Esophagus squamous epithelium (tissue), 5 donors: ENCODE results near the gene ATP8A2. TPM values are rescaled to one million over a fixed set of nuclear protein-coding genes. Genes with fewer than 3 reads are reported as not detected.

Experiments
- DNase-seq: peaks from one replicate; lab custom pipeline; 2025; lab: John Stamatoyannopoulos, UW
- H3K27ac ChIP-seq, 4 donors: fragments of 200-600 bp; sonication (generic); one replicate each; pipeline ENCODE4 v1.5.1; 2016 to 2019; ENCODE audit warnings: mild to moderate bottlenecking in 1 of 4
- H3K27me3 ChIP-seq, 4 donors: fragments of 200-600 bp; sonication (generic); 1 replicate in 3 of 4; 2 replicates in 1 of 4; pipeline versions ENCODE4 v1.5.1 to v1.6.0; 2017 to 2021; ENCODE audit warnings: antibody characterized with exemption in 1 of 4
- H3K36me3 ChIP-seq, 3 donors: fragments of 200-600 bp; sonication (generic); one replicate each; pipeline ENCODE4 v1.5.1; 2016 to 2019
- H3K4me1 ChIP-seq, 3 donors: fragments of 200-600 bp; sonication (generic); one replicate each; pipeline ENCODE4 v1.5.1; 2017 to 2019
- H3K4me3 ChIP-seq, 4 donors: fragments of 200-600 bp; sonication (generic); 1 replicate in 3 of 4; 2 replicates in 1 of 4; pipeline ENCODE4 v1.5.1; 2016 to 2019; ENCODE audit warnings: mild to moderate bottlenecking in 2 of 4, moderate library complexity in 1 of 4
- H3K9me3 ChIP-seq, 3 donors: fragments of 200-600 bp; sonication (generic); one replicate each; pipeline ENCODE4 v1.5.1; 2016 to 2019
- CTCF ChIP-seq, 6 experiments: fragments of 450-650 bp in 4 of 6; fragments of 200-600 bp in 2 of 6; sonication (generic) in 2 of 6; IDR thresholded peaks; one replicate each; pipeline ENCODE4 v1.5.1; 2016 to 2019; ENCODE audit warnings: antibody characterized with exemption in 6 of 6, mild to moderate bottlenecking in 4 of 6, moderate library complexity in 4 of 6
- POLR2A ChIP-seq, 4 donors: fragments of 450-650 bp; IDR thresholded peaks; one replicate each; pipeline ENCODE4 v1.6.1; 2017; ENCODE audit warnings: antibody characterized with exemption in 4 of 4, mild to moderate bottlenecking in 4 of 4, moderate library complexity in 3 of 4
- WGBS, 2 donors: methylation state at CpG; one replicate each; pipeline ENCODE4 v1.1.5; 2018; 5-methylcytosine and 5-hydroxymethylcytosine counted together
- intact Hi-C: fragments of 100-400 bp; cut with DNase I; formaldehyde crosslinking; loops from one replicate; pipeline ENCODE4 v1.15.0; 2022
- total RNA-seq, 4 donors: library from RNA; depleted of rRNA; stranded (reverse); fragments of >200 nt; gene quantifications; one replicate each; pipeline ENCODE4 v1.1.0, GENCODE V29; 2016
- donor health status: DM: yes; HTN: yes; CAD: no.

The ATP8A2 gene
- total RNA-seq, 4 donors from 2014 or later = not detected

- no peaks in the 10 kb centered on the region for H3K9me3 ChIP-seq
- intact Hi-C loops = no loop called here
- no peak overlapping the region for H3K4me3 ChIP-seq
- no peak for DNase-seq
- no peaks in the 10 kb centered on the region for H3K27me3 ChIP-seq
- no peak overlapping the region for H3K27ac ChIP-seq
- no peaks in the 10 kb centered on the region for H3K36me3 ChIP-seq
- H3K4me1 ChIP-seq = no peaks in the 10 kb centered on the region
- 64 to 75% methylated on average over 2 of the region's 3 CpGs for WGBS, 2 donors
- TF ChIP-seq CTCF (IDR thresholded peaks at IDR 0.05) = no peak
- TF ChIP-seq POLR2A (IDR thresholded peaks at IDR 0.05) = no peak
Measured at GRCh38 chr13:25725104-25725503, 353.3 kb downstream of the ATP8A2 start.

DNA sequence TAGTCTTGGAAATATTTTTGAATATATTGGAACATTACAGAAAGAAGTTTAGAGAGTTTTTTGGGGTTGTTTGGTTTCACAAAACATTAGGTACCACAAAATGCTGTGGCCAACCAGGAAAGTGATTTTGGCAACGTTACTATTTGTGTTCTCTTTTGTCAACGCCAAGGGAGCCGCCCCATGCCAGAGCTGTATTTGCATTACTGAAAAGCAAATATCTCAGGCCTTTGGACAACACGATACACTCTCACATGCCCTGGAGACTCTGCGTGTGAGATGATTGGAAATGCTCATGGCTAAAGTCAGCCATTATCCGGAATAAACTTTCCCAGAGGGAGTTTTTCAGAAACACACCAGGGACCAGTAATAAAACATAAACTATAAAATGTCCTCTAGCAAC is 355.5 kb downstream of the ATP8A2 start:
- no peaks in the 10 kb centered on the region for H3K27me3 ChIP-seq
- TF ChIP-seq POLR2A (IDR thresholded peaks at IDR 0.05) (no peak), CTCF (IDR thresholded peaks at IDR 0.05) (no peak)
- H3K27ac ChIP-seq = no peak overlapping the region
- no peak for DNase-seq
- no peaks in the 10 kb centered on the region for H3K9me3 ChIP-seq
- intact Hi-C loops = no loop called here
- 52 to 55% methylated on average over 6 of the region's 6 CpGs for WGBS, 2 donors
- H3K4me1 ChIP-seq = no peaks in the 10 kb centered on the region
- H3K36me3 ChIP-seq = no peaks in the 10 kb centered on the region
- no peak overlapping the region for H3K4me3 ChIP-seq

- Histone ChIP-seq H3K27me3 (no peaks in the 10 kb centered on the region), H3K4me1 (no peaks in the 10 kb centered on the region), H3K36me3 (no peaks in the 10 kb centered on the region), H3K9me3 (no peaks in the 10 kb centered on the region), H3K27ac (no peak overlapping the region), H3K4me3 (no peak overlapping the region)
- DNase-seq = no peak
- 49 to 62% methylated on average over 8 of the region's 8 CpGs for WGBS, 2 donors
- intact Hi-C loops = no loop called here
- TF ChIP-seq CTCF (IDR thresholded peaks at IDR 0.05) (no peak), POLR2A (IDR thresholded peaks at IDR 0.05) (no peak)
Measured at GRCh38 chr13:25727810-25728209, 356.0 kb downstream of the ATP8A2 start.

DNA sequence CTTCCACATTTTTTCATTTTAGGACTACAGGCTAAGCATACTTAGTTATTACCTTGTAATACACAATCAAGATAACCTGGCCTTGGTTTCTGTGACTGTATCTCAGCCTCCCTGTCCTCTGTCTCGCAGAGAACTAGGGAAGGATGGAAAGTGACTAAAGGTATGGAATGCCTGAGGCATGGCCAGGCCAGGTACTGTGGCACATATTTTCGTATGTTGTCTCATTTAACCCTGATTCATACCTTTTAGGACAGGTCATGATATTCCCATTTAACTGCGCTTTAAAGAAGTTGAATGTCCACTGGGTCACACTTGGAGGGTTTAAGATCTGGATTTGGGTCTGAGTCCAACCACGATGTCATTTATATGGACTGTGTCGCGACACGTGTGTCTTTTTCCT is 357.4 kb downstream of the ATP8A2 start:
- DNase-seq = no peak
- Histone ChIP-seq H3K27ac (no peak overlapping the region), H3K9me3 (no peaks in the 10 kb centered on the region), H3K27me3 (no peaks in the 10 kb centered on the region), H3K36me3 (no peaks in the 10 kb centered on the region), H3K4me3 (no peak overlapping the region), H3K4me1 (no peaks in the 10 kb centered on the region)
- 55% methylated on average over 7 of the region's 7 CpGs for WGBS, 2 donors
- intact Hi-C loops = no loop called here
- TF ChIP-seq POLR2A (IDR thresholded peaks at IDR 0.05) = no peak
- no peak for TF ChIP-seq CTCF (IDR thresholded peaks at IDR 0.05)

GRCh38 chr13:25731037-25731436 is 359.3 kb downstream of the ATP8A2 start:
- Histone ChIP-seq H3K27ac (no peak overlapping the region), H3K4me1 (no peaks in the 10 kb centered on the region), H3K9me3 (no peaks in the 10 kb centered on the region), H3K36me3 (no peaks in the 10 kb centered on the region), H3K27me3 (no peaks in the 10 kb centered on the region), H3K4me3 (no peak overlapping the region)
- no peak for DNase-seq
- TF ChIP-seq CTCF (IDR thresholded peaks at IDR 0.05) (no peak), POLR2A (IDR thresholded peaks at IDR 0.05) (no peak)
- intact Hi-C loops = no loop called here
- WGBS, 2 donors = 91 to 93% methylated on average over 4 of the region's 4 CpGs
